ENCODE data around the gene ZDHHC16.
A peak's percentile ranks its signal among the peaks of the same experiment; 100 is the strongest.
"Not testable (repeated sequence)": the region's sequence is repeated elsewhere in the genome, so short reads cannot be mapped to it uniquely, and the experiment has no call there.

Gene ZDHHC16

DNA sequence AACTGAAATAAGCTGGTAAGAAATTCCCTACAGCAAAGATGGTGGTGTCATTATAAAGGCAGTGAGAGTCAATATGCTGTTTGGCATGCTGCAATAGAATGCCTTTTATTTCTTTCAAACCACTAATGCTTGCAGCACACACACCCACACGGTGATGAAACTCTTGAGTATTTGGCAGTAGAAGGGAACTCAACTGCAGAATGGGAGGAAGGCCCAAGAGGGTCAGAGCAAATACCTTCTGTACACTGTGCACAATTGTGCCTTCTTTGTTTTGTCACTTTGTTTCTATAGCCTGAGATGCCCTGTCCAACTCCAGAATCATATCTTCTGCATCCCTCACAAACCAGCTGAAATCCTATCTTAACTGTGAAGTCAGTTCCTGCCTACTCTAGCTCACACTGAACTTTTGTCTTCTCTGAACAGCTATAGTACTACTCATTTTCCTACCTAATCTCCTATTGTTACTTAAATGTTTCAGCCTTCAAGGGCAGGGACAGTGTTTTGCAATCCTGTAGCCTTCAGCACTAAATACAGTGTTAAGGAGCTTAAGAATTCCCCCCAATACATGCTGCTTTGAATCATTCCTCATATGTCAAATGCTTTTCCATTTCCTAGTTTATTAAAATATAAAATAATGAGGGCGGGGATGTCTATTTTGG, 30.1 kb downstream of the ZDHHC16 start:
- no peak overlapping the region for H3K4me3 ChIP-seq (ENCODE audit: low read length)
- TF ChIP-seq, protein P1, sequence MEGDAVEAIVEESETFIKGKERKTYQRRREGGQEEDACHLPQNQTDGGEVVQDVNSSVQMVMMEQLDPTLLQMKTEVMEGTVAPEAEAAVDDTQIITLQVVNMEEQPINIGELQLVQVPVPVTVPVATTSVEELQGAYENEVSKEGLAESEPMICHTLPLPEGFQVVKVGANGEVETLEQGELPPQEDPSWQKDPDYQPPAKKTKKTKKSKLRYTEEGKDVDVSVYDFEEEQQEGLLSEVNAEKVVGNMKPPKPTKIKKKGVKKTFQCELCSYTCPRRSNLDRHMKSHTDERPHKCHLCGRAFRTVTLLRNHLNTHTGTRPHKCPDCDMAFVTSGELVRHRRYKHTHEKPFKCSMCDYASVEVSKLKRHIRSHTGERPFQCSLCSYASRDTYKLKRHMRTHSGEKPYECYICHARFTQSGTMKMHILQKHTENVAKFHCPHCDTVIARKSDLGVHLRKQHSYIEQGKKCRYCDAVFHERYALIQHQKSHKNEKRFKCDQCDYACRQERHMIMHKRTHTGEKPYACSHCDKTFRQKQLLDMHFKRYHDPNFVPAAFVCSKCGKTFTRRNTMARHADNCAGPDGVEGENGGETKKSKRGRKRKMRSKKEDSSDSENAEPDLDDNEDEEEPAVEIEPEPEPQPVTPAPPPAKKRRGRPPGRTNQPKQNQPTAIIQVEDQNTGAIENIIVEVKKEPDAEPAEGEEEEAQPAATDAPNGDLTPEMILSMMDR (conservative IDR thresholded peaks at IDR 0.05; ENCODE audit: low read length), result no peak
- DNase-seq (ENCODE audit: low read depth), result peak; percentile 90

DNA sequence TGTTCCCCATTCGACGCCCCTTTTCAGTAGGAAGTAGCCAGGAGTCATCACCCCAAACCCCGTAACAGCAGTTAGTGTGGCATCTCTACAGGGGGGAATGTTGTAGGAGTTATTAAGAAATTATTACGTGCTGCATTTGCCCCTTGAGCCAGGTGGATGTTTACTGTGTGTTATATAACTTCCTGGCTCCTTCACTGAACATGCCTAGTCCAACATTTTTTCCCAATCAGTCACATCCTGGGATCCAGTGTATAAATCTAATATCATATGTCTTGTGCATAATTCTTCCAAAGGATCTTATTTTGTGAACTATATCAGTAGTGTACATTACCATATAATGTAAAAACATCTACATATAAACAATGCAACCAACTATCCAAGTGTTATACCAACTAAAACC, 33.4 kb downstream of the ZDHHC16 start:
- not testable (repeated sequence) for H3K4me3 ChIP-seq (ENCODE audit: low read length)

DNA sequence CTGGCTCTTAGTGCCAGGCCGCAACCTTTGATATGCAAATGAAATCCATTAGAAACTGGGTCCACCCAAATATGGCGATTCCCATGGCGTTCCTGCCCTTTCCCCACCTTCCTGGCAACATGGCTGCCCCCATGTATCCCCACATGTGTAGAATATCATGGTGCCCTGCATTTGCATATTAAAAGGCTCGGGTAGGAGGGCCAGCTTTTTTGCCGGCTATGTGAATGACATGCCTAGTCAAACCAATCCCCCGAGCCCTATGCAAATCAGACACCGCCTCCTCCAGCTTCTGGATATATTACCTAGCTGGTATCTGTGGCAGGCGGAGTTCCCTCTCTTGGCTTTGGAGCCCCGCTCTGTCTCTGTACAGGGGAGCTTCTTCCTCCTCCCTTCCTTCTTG, 34.0 kb downstream of the ZDHHC16 start:
- TF ChIP-seq, protein P1 (conservative IDR thresholded peaks at IDR 0.05; ENCODE audit: low read length), result no peak
- H3K4me3 ChIP-seq (ENCODE audit: low read length), result no peak overlapping the region
- no peak for DNase-seq (ENCODE audit: low read depth)

More for the DNA sequence above, 33.4 kb downstream of the ZDHHC16 start:
- DNase-seq (ENCODE audit: low read depth), result not testable (repeated sequence)

DNA sequence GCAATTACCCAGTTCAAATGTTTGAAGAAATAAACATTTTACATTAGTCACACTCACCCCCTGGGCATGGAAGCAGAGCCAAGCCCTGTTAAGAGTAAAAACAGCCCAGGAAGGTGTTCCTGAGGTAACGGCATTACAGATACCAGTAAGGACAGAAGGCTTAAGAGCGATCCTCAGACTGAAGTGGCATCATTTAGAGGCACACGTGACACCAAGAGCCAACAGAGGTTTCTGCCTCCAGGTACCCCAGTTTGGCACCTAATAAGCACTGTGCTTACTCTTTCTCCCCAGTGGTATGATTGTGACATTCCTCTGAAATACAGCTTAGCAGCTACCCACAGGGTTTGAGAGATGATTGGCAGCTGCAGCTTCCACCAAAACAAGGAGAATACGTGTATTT, 35.1 kb downstream of the ZDHHC16 start:
- DNase-seq (ENCODE audit: low read depth), result no peak
- H3K4me3 ChIP-seq (ENCODE audit: low read length), result no peak overlapping the region
- TF ChIP-seq, protein P1 (conservative IDR thresholded peaks at IDR 0.05; ENCODE audit: low read length), result no peak

DNA sequence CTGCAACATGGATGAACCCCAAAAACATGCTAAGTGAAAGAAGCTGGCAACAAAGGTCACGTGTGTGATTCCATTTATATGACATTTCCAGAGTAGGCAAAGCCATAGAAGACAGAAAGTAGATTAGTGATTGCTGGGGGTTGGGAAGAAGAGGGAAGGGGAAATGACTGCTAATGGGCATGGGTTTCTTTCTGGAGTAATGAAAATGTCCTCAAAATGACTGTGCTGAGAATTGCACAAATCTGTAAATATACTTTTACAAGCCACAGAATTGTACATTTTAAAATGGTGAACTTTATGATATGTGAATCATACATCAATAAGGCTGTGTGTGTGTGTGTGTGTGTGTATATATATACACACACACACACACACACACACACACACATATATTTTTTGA, 36.4 kb downstream of the ZDHHC16 start:
- no peak for DNase-seq (ENCODE audit: low read depth)
- no peak overlapping the region for H3K4me3 ChIP-seq (ENCODE audit: low read length)
- TF ChIP-seq, protein P1 (conservative IDR thresholded peaks at IDR 0.05; ENCODE audit: low read length), result no peak

DNA sequence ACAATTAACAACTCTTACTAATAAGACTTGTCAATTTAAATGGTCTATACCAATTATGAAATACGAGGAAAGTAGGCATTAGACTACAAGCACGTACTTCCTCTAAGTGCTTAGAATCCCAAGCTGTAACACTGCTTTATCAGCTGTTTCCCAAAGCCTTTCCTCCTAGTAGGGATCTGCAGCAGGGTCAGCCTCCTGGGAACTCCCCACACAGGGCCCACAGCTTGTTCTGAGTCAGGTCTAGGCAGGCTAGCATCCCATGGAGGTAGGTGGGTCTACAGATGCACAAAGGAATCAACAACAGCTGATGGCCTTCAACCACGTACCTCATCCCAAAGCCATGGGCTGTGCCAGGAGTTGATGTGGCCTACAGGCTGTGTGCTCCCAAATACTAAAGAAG, 37.5 kb downstream of the ZDHHC16 start:
- no peak overlapping the region for H3K4me3 ChIP-seq (ENCODE audit: low read length)
- DNase-seq (ENCODE audit: low read depth), result no peak
- TF ChIP-seq, protein P1 (conservative IDR thresholded peaks at IDR 0.05; ENCODE audit: low read length), result no peak

DNA sequence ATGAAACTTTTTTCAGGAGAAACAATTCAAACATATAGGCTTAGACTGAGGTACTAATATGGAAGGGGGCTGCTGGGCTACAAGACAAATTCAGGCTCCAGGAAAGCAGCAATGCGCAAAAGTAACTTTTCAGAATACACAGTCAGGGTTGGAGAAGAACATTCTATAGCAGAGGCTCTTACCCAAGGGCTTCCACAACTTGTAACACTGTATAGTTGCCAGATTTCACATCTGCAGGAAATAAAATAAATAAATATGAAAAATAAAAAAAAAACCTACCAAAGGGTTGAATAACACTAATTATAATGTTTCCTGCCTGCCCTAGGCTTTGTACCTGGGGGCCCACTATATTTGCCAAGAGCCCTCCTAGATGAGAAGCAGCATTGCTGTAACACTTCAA, 37.9 kb downstream of the ZDHHC16 start:
- DNase-seq (ENCODE audit: low read depth), result peak; percentile 28
- TF ChIP-seq, protein P1 (conservative IDR thresholded peaks at IDR 0.05; ENCODE audit: low read length), result no peak
- H3K4me3 ChIP-seq (ENCODE audit: low read length), result no peak overlapping the region
